ENCODE results near the gene PCID2.

PCID2 gene

GRCh38 chr13:113224486-113224885 is 16.0 kb upstream of the PCID2 start:
- TF ChIP-seq CTCF (IDR thresholded peaks at IDR 0.05): no peak
- Histone ChIP-seq H3K27ac (no peak overlapping the region), H3K4me1 (no peaks in the 10 kb centered on the region), H3K27me3 (no peaks in the 10 kb centered on the region), H3K9me3 (no peaks in the 10 kb centered on the region), H3K36me3 (peaks cover 35 to 94% (median 81%) of the 10 kb centered on the region in 3 donors), H3K4me3 (no peak overlapping the region)
- intact Hi-C loops (cut with DNase I; ENCODE audit: low total_unique reads): no loop called here
- DNase-seq: no peak

- Histone ChIP-seq H3K36me3 (peaks cover 24 to 84% (median 72%) of the 10 kb centered on the region in 3 donors), H3K4me3 (no peak overlapping the region), H3K4me1 (peaks cover 0 to 5% (median 0%) of the 10 kb centered on the region in 4 donors), H3K27me3 (no peaks in the 10 kb centered on the region), H3K27ac (no peak overlapping the region), H3K9me3 (no peaks in the 10 kb centered on the region)
- intact Hi-C loops (cut with DNase I; ENCODE audit: low total_unique reads): no loop called here
- DNase-seq: no peak
- TF ChIP-seq CTCF (IDR thresholded peaks at IDR 0.05): no peak
Observed at GRCh38 chr13:113223070-113223469, 14.6 kb upstream of the PCID2 start.

GRCh38 chr13:113220877-113221276 is 12.4 kb upstream of the PCID2 start:
- no peak for DNase-seq
- Histone ChIP-seq H3K27ac (no peak overlapping the region), H3K27me3 (no peaks in the 10 kb centered on the region), H3K4me1 (peaks cover 0 to 17% (median 12%) of the 10 kb centered on the region in 4 donors), H3K9me3 (no peaks in the 10 kb centered on the region), H3K4me3 (no peak overlapping the region), H3K36me3 (peaks cover 6 to 62% (median 51%) of the 10 kb centered on the region in 3 donors)
- no peak for TF ChIP-seq CTCF (IDR thresholded peaks at IDR 0.05)
- intact Hi-C loops (cut with DNase I; ENCODE audit: low total_unique reads): no loop called here

- intact Hi-C loops (cut with DNase I; ENCODE audit: low total_unique reads): no loop called here
- H3K27ac ChIP-seq: no peak overlapping the region
- DNase-seq: no peak
Observed at GRCh38 chr13:113220141-113220598, 11.7 kb upstream of the PCID2 start.

GRCh38 chr13:113219256-113219940 is 10.9 kb upstream of the PCID2 start:
- no peak for DNase-seq
- peaks cover 0 to 32% (median 21%) of the 10 kb centered on the region in 4 donors for H3K4me1 ChIP-seq
- H3K36me3 ChIP-seq: peaks cover 0 to 47% (median 37%) of the 10 kb centered on the region in 3 donors
- no peak overlapping the region for H3K27ac ChIP-seq
- no peak for TF ChIP-seq CTCF (IDR thresholded peaks at IDR 0.05)
- no peaks in the 10 kb centered on the region for H3K27me3 ChIP-seq
- intact Hi-C loops (cut with DNase I; ENCODE audit: low total_unique reads): loop anchor here (10.0 kb wide), 2 partner anchors 235 to 275 kb away; partner anchors contain the start of gene ADPRHL1
- no peaks in the 10 kb centered on the region for H3K9me3 ChIP-seq
- no peak overlapping the region for H3K4me3 ChIP-seq

More at GRCh38 chr13:113220141-113220598, 11.7 kb upstream of the PCID2 start:
- peaks cover 0 to 24% (median 18%) of the 10 kb centered on the region in 4 donors for H3K4me1 ChIP-seq
- peaks cover 0 to 55% (median 45%) of the 10 kb centered on the region in 3 donors for H3K36me3 ChIP-seq
- no peak overlapping the region for H3K4me3 ChIP-seq
- no peaks in the 10 kb centered on the region for H3K27me3 ChIP-seq
- no peak for TF ChIP-seq CTCF (IDR thresholded peaks at IDR 0.05)
- no peaks in the 10 kb centered on the region for H3K9me3 ChIP-seq

All from tibial artery (tissue), 4 donors.